ENCODE measurements around the gene ASB18. TPM values are rescaled to one million over a fixed set of nuclear protein-coding genes. Genes with fewer than 3 reads are reported as not detected.

Gene ASB18
- polyA plus RNA-seq, 2 donors = not detected

GRCh38 chr2:236167297-236168109, 96.7 kb downstream of the ASB18 start:
- Histone ChIP-seq H3K9me3 (ENCODE audit: control insufficient read depth in 2 of 2, insufficient read depth in 1 of 2, low read depth in 1 of 2, low read length in 1 of 2) (peaks cover 5 to 7% of the 10 kb centered on the region in 2 donors), H3K27me3 (ENCODE audit: control insufficient read depth in 1 of 2, insufficient read depth in 2 of 2, low read length in 2 of 2) (peaks cover 26 to 68% of the 10 kb centered on the region in 2 donors), H3K27ac (ENCODE audit: low read depth in 2 of 2, low read length in 1 of 2) (no peak overlapping the region), H3K4me3 (ENCODE audit: low read depth in 1 of 2, low read length in 2 of 2) (peak overlapping the region; percentile 25 to 47), H3K36me3 (ENCODE audit: control insufficient read depth in 2 of 2, insufficient read depth in 2 of 2, low read length in 1 of 2) (no peaks in the 10 kb centered on the region), H3K4me1 (ENCODE audit: control insufficient read depth in 2 of 2, insufficient read depth in 2 of 2, low read length in 1 of 2) (peaks cover 30 to 39% of the 10 kb centered on the region in 2 donors)
- 3% methylated on average over 87 to 112 of the region's 112 CpGs for WGBS, 2 donors

GRCh38 chr2:236166796-236167296, 97.4 kb downstream of the ASB18 start:
- peaks cover 30 to 39% of the 10 kb centered on the region in 2 donors for H3K4me1 ChIP-seq (ENCODE audit: control insufficient read depth in 2 of 2, insufficient read depth in 2 of 2, low read length in 1 of 2)
- WGBS, 2 donors = 4% methylated on average over 29 of the region's 29 CpGs
- H3K9me3 ChIP-seq (ENCODE audit: control insufficient read depth in 2 of 2, insufficient read depth in 1 of 2, low read depth in 1 of 2, low read length in 1 of 2) = peaks cover 5 to 7% of the 10 kb centered on the region in 2 donors

GRCh38 chr2:236165842-236166795, 98.1 kb downstream of the ASB18 start:
- Histone ChIP-seq H3K36me3 (ENCODE audit: control insufficient read depth in 2 of 2, insufficient read depth in 2 of 2, low read length in 1 of 2) (no peaks in the 10 kb centered on the region), H3K4me1 (ENCODE audit: control insufficient read depth in 2 of 2, insufficient read depth in 2 of 2, low read length in 1 of 2) (peaks cover 30 to 42% of the 10 kb centered on the region in 2 donors), H3K27me3 (ENCODE audit: control insufficient read depth in 1 of 2, insufficient read depth in 2 of 2, low read length in 2 of 2) (peaks cover 26 to 67% of the 10 kb centered on the region in 2 donors), H3K27ac (ENCODE audit: low read depth in 2 of 2, low read length in 1 of 2) (no peak overlapping the region), H3K4me3 (ENCODE audit: low read depth in 1 of 2, low read length in 2 of 2) (peak overlapping the region in 1 of 2 donors; percentile 47), H3K9me3 (ENCODE audit: control insufficient read depth in 2 of 2, insufficient read depth in 1 of 2, low read depth in 1 of 2, low read length in 1 of 2) (peaks cover 5 to 7% of the 10 kb centered on the region in 2 donors)
- 6 to 7% methylated on average over 58 of the region's 58 CpGs for WGBS, 2 donors

More at GRCh38 chr2:236166796-236167296, 97.4 kb downstream of the ASB18 start:
- Histone ChIP-seq H3K27ac (ENCODE audit: low read depth in 2 of 2, low read length in 1 of 2) (no peak overlapping the region), H3K36me3 (ENCODE audit: control insufficient read depth in 2 of 2, insufficient read depth in 2 of 2, low read length in 1 of 2) (no peaks in the 10 kb centered on the region), H3K27me3 (ENCODE audit: control insufficient read depth in 1 of 2, insufficient read depth in 2 of 2, low read length in 2 of 2) (peaks cover 26 to 68% of the 10 kb centered on the region in 2 donors), H3K4me3 (ENCODE audit: low read depth in 1 of 2, low read length in 2 of 2) (peak overlapping the region in 1 of 2 donors; percentile 47)

- Histone ChIP-seq H3K4me3 (ENCODE audit: low read depth in 1 of 2, low read length in 2 of 2) (no peak overlapping the region), H3K36me3 (ENCODE audit: control insufficient read depth in 2 of 2, insufficient read depth in 2 of 2, low read length in 1 of 2) (no peaks in the 10 kb centered on the region), H3K9me3 (ENCODE audit: control insufficient read depth in 2 of 2, insufficient read depth in 1 of 2, low read depth in 1 of 2, low read length in 1 of 2) (peaks cover 5 to 7% of the 10 kb centered on the region in 2 donors), H3K27ac (ENCODE audit: low read depth in 2 of 2, low read length in 1 of 2) (no peak overlapping the region), H3K27me3 (ENCODE audit: control insufficient read depth in 1 of 2, insufficient read depth in 2 of 2, low read length in 2 of 2) (peaks cover 19 to 63% of the 10 kb centered on the region in 2 donors), H3K4me1 (ENCODE audit: control insufficient read depth in 2 of 2, insufficient read depth in 2 of 2, low read length in 1 of 2) (peaks cover 30 to 42% of the 10 kb centered on the region in 2 donors)
- 24 to 26% methylated on average over 18 of the region's 18 CpGs for WGBS, 2 donors
Observed at GRCh38 chr2:236164925-236165841, 99.0 kb downstream of the ASB18 start.

GRCh38 chr2:236164201-236164924, 99.8 kb downstream of the ASB18 start:
- 3 to 4% methylated on average over 57 to 67 of the region's 67 CpGs for WGBS, 2 donors
- peak overlapping the region in 1 of 2 donors; percentile 32 for H3K4me3 ChIP-seq (ENCODE audit: low read depth in 1 of 2, low read length in 2 of 2)

GRCh38 chr2:236163471-236164200, 100.6 kb downstream of the ASB18 start:
- peaks cover 13 to 55% of the 10 kb centered on the region in 2 donors for H3K27me3 ChIP-seq (ENCODE audit: control insufficient read depth in 1 of 2, insufficient read depth in 2 of 2, low read length in 2 of 2)
- 4 to 7% methylated on average over 51 to 59 of the region's 59 CpGs for WGBS, 2 donors
- H3K27ac ChIP-seq (ENCODE audit: low read depth in 2 of 2, low read length in 1 of 2) = no peak overlapping the region
- H3K4me1 ChIP-seq (ENCODE audit: control insufficient read depth in 2 of 2, insufficient read depth in 2 of 2, low read length in 1 of 2) = peaks cover 33 to 38% of the 10 kb centered on the region in 2 donors
- H3K4me3 ChIP-seq (ENCODE audit: low read depth in 1 of 2, low read length in 2 of 2) = peak overlapping the region in 1 of 2 donors; percentile 32
- H3K36me3 ChIP-seq (ENCODE audit: control insufficient read depth in 2 of 2, insufficient read depth in 2 of 2, low read length in 1 of 2) = no peaks in the 10 kb centered on the region
- peaks cover 3 to 4% of the 10 kb centered on the region in 2 donors for H3K9me3 ChIP-seq (ENCODE audit: control insufficient read depth in 2 of 2, insufficient read depth in 1 of 2, low read depth in 1 of 2, low read length in 1 of 2)

More at GRCh38 chr2:236164201-236164924, 99.8 kb downstream of the ASB18 start:
- Histone ChIP-seq H3K9me3 (ENCODE audit: control insufficient read depth in 2 of 2, insufficient read depth in 1 of 2, low read depth in 1 of 2, low read length in 1 of 2) (peaks cover 5 to 7% of the 10 kb centered on the region in 2 donors), H3K4me1 (ENCODE audit: control insufficient read depth in 2 of 2, insufficient read depth in 2 of 2, low read length in 1 of 2) (peaks cover 33 to 38% of the 10 kb centered on the region in 2 donors), H3K36me3 (ENCODE audit: control insufficient read depth in 2 of 2, insufficient read depth in 2 of 2, low read length in 1 of 2) (no peaks in the 10 kb centered on the region), H3K27me3 (ENCODE audit: control insufficient read depth in 1 of 2, insufficient read depth in 2 of 2, low read length in 2 of 2) (peaks cover 17 to 61% of the 10 kb centered on the region in 2 donors), H3K27ac (ENCODE audit: low read depth in 2 of 2, low read length in 1 of 2) (no peak overlapping the region)

- no peaks in the 10 kb centered on the region for H3K36me3 ChIP-seq (ENCODE audit: control insufficient read depth in 2 of 2, insufficient read depth in 2 of 2, low read length in 1 of 2)
- H3K4me1 ChIP-seq (ENCODE audit: control insufficient read depth in 2 of 2, insufficient read depth in 2 of 2, low read length in 1 of 2) = peaks cover 30 to 34% of the 10 kb centered on the region in 2 donors
- H3K27ac ChIP-seq (ENCODE audit: low read depth in 2 of 2, low read length in 1 of 2) = no peak overlapping the region
- H3K9me3 ChIP-seq (ENCODE audit: control insufficient read depth in 2 of 2, insufficient read depth in 1 of 2, low read depth in 1 of 2, low read length in 1 of 2) = peaks cover 0 to 3% of the 10 kb centered on the region in 2 donors
- 25 to 30% methylated on average over 22 to 33 of the region's 33 CpGs for WGBS, 2 donors
- H3K4me3 ChIP-seq (ENCODE audit: low read depth in 1 of 2, low read length in 2 of 2) = no peak overlapping the region
- peaks cover 11 to 49% of the 10 kb centered on the region in 2 donors for H3K27me3 ChIP-seq (ENCODE audit: control insufficient read depth in 1 of 2, insufficient read depth in 2 of 2, low read length in 2 of 2)
Observed at GRCh38 chr2:236162882-236163470, 101.2 kb downstream of the ASB18 start.

All from esophagus (tissue), 2 donors.